Measurements from ENCODE around the gene RABGGTA.

The RABGGTA gene

GRCh38 chr14:24279301-24280186, 8.1 kb upstream of the RABGGTA start:
- DNase-seq (ENCODE audit: low spot score), result no peak

GRCh38 chr14:24278424-24278823, 7.0 kb upstream of the RABGGTA start:
- no peak for DNase-seq (ENCODE audit: low spot score)

- DNase-seq (ENCODE audit: low spot score), result no peak
Measured at GRCh38 chr14:24277606-24278321, 6.4 kb upstream of the RABGGTA start.

- no peak for DNase-seq (ENCODE audit: low spot score)
Measured at GRCh38 chr14:24277071-24277470, 5.7 kb upstream of the RABGGTA start.

GRCh38 chr14:24274101-24274543, 2.7 kb upstream of the RABGGTA start:
- no peak for DNase-seq (ENCODE audit: low spot score)

- DNase-seq (ENCODE audit: low spot score), result no peak
Measured at GRCh38 chr14:24273422-24273998, 2.1 kb upstream of the RABGGTA start.

GRCh38 chr14:24272467-24272866, 1.1 kb upstream of the RABGGTA start:
- no peak for DNase-seq (ENCODE audit: low spot score)

GRCh38 chr14:24271834-24272263, 452 bp upstream of the RABGGTA start:
- DNase-seq (ENCODE audit: low spot score), result no peak

GRCh38 chr14:24270537-24271133, 762 bp downstream of the RABGGTA start:
- no peak for DNase-seq (ENCODE audit: low spot score)

- no peak for DNase-seq (ENCODE audit: low spot score)
Measured at GRCh38 chr14:24269910-24270536, 1.4 kb downstream of the RABGGTA start.

GRCh38 chr14:24269368-24269767, 2.0 kb downstream of the RABGGTA start:
- DNase-seq (ENCODE audit: low spot score), result no peak

- no peak for DNase-seq (ENCODE audit: low spot score)
Measured at GRCh38 chr14:24268225-24268624, 3.2 kb downstream of the RABGGTA start.

- no peak for DNase-seq (ENCODE audit: low spot score)
Measured at GRCh38 chr14:24267516-24267915, 3.9 kb downstream of the RABGGTA start.

- DNase-seq (ENCODE audit: low spot score), result no peak
Measured at GRCh38 chr14:24266344-24267244, 4.8 kb downstream of the RABGGTA start.

- DNase-seq (ENCODE audit: low spot score), result no peak
Measured at GRCh38 chr14:24264298-24264697, 7.1 kb downstream of the RABGGTA start.

- DNase-seq (ENCODE audit: low spot score), result no peak
Measured at GRCh38 chr14:24263848-24264247, 7.5 kb downstream of the RABGGTA start.

GRCh38 chr14:24262821-24263733, 8.3 kb downstream of the RABGGTA start, which contains the start of gene TGM1:
TGM1 (minus strand) TSS chr14:24263177; CDS start chr14:24262352, 825 bp downstream.
- no peak for DNase-seq (ENCODE audit: low spot score)

- DNase-seq (ENCODE audit: low spot score), result no peak
Measured at GRCh38 chr14:24261969-24262327, 9.4 kb downstream of the RABGGTA start.

- no peak for DNase-seq (ENCODE audit: low spot score)
Measured at GRCh38 chr14:24261256-24261968, 10.0 kb downstream of the RABGGTA start.

Measured in COLO829 (cell line).